ENCODE measurements around the gene DDX39B. TPM values are rescaled to one million over a fixed set of nuclear protein-coding genes. Genes with fewer than 3 reads are reported as not detected.

DDX39B gene
- total and polyA plus RNA-seq, 2 of the 8 experiments (the other 6 are each of a cell fraction or from before 2014, with no cell fraction given), result 780 to 1,164 TPM

- CTCF ChIA-PET (ENCODE audit: partially characterized antibody), result interaction anchor here (0.6 to 24.7 kb wide), 7 partner anchors 10 to 45 kb away, joined by 3 to 613 read pairs (median 6); partner anchors contain the start of genes ATP6V1G2, LST1, LTB and NCR3
- Histone ChIP-seq H3K27ac (ENCODE audit: low read depth, low read length) (no peak overlapping the region), H3K4me2 (ENCODE audit: insufficient read depth in 1 of 2, low read depth in 2 of 2, low read length in 2 of 2) (no peak overlapping the region), H2AK5ac (ENCODE audit: low read depth, low read length) (no peak overlapping the region), H4K5ac (ENCODE audit: insufficient read length, low read depth, low read length) (no peak overlapping the region), H2BK5ac (ENCODE audit: low read depth, low read length) (no peak overlapping the region), H3K14ac (ENCODE audit: insufficient read length) (no peak overlapping the region), H3K9ac (replicated peaks in 1 of 4; ENCODE audit: extremely low read depth in 1 of 4, low read depth in 3 of 4, low read length in 3 of 4) (no peak overlapping the region), H3K4me1 (replicated peaks in 1 of 4; ENCODE audit: control insufficient read depth in 3 of 4, insufficient read depth in 4 of 4, low read length in 3 of 4) (no peaks in the 10 kb centered on the region), H3K18ac (ENCODE audit: extremely low read depth, low read length) (no peak overlapping the region), H2AFZ (ENCODE audit: low read length) (no peak overlapping the region), H4K20me1 (replicated peaks in 1 of 2; ENCODE audit: control insufficient read depth in 1 of 2, insufficient read depth in 2 of 2, low read length in 2 of 2) (no peaks in the 10 kb centered on the region), H2BK20ac (ENCODE audit: low read length) (no peak overlapping the region), H4K91ac (replicated peaks; ENCODE audit: insufficient read length, low read length) (no peak overlapping the region), H2BK12ac (ENCODE audit: low read depth, low read length) (no peak overlapping the region), H3K36me3 (ENCODE audit: control insufficient read depth in 2 of 4, insufficient read depth in 4 of 4, low read length in 3 of 4) (peaks cover 2 to 15% (median 5%) of the 10 kb centered on the region in 4 experiments; a peak in 5 of 8 replicates), H2BK15ac (ENCODE audit: low read length) (no peak overlapping the region), H3K23ac (ENCODE audit: insufficient read length) (no peak overlapping the region), H3K23me2 (ENCODE audit: low read depth, low read length) (no peaks in the 10 kb centered on the region), H3K79me2 (ENCODE audit: control insufficient read depth in 1 of 2, insufficient read depth in 2 of 2, low read length in 2 of 2) (no peaks in the 10 kb centered on the region), H3K4ac (replicated peaks; ENCODE audit: insufficient read length, low read depth, low read length) (no peak overlapping the region), H3K79me1 (ENCODE audit: low read depth, low read length) (no peaks in the 10 kb centered on the region), H2BK120ac (replicated peaks; ENCODE audit: low read depth, low read length) (no peak overlapping the region), H3K27me3 (replicated peaks in 1 of 4; ENCODE audit: control insufficient read depth in 3 of 4, extremely low read depth in 1 of 4, insufficient read depth in 3 of 4, low read length in 3 of 4) (no peaks in the 10 kb centered on the region), H3K56ac (replicated peaks; ENCODE audit: insufficient read length, low read depth, low read length) (no peak overlapping the region), H3K9me3 (ENCODE audit: insufficient read depth in 2 of 2, low read depth in 1 of 2, low read length in 1 of 2) (no peaks in the 10 kb centered on the region), H3K4me3 (ENCODE audit: extremely low read depth in 1 of 4, insufficient read depth in 2 of 4, low read depth in 3 of 4, low read length in 4 of 4) (no peak overlapping the region), H4K8ac (ENCODE audit: extremely low read depth, insufficient read depth, low read length) (no peak overlapping the region)
- 95% methylated on average over 3 of the region's 3 CpGs; no CpG with 5 or more reads in 1 of the 2 experiments for WGBS, 2 experiments (ENCODE audit: extremely low coverage in 1 of 2, insufficient coverage in 1 of 2, insufficient read length in 1 of 2, insufficient replicate concordance in 2 of 2, low coverage in 1 of 2, low lambda C conversion rate in 2 of 2, missing lambda C conversion rate in 1 of 2)
- DNase-seq (ENCODE audit: low read depth in 1 of 2, low spot score in 2 of 2), result no peak
- no peak for FAIRE-seq
- POLR2A ChIA-PET (ENCODE audit: partially characterized antibody), result interaction anchor here (1.1 to 10.9 kb wide), 7 partner anchors 9 to 71 kb away, joined by 3 to 110 read pairs (median 5); partner anchors contain the start of genes ATP6V1G2, DDX39B, LTB and NFKBIL1
- TF ChIP-seq EGR1 (IDR thresholded peaks at IDR 0.05; ENCODE audit: borderline replicate concordance, low read depth, low read length) (no peak), ATF3 (IDR thresholded peaks at IDR 0.05; ENCODE audit: insufficient read depth, low read depth, low read length) (no peak), SP2 (IDR thresholded peaks at IDR 0.05; ENCODE audit: low read length) (no peak), E2F6 (IDR thresholded peaks at IDR 0.05) (no peak), KDM4A (IDR thresholded peaks at IDR 0.05; ENCODE audit: low read depth, low read length, severe bottlenecking) (no peak), HDAC6 (IDR thresholded peaks at IDR 0.05; ENCODE audit: low read depth, low read length) (no peak), TEAD4 (IDR thresholded peaks at IDR 0.05; ENCODE audit: low read depth, low read length) (no peak), CHD1 (IDR thresholded peaks at IDR 0.05; ENCODE audit: low read depth, low read length) (no peak), CEBPB (IDR thresholded peaks at IDR 0.05; ENCODE audit: low read depth, low read length) (no peak), ATF2 (IDR thresholded peaks at IDR 0.05; ENCODE audit: low read length) (no peak), TAF7 (optimal IDR thresholded peaks at IDR 0.05; ENCODE audit: borderline replicate concordance, low read depth, low read length) (no peak)
Observed at GRCh38 chr6:31556307-31556706, 14.5 kb upstream of the DDX39B start.

Data from H1 (cell line).